Stimulated activated CD8-positive, alpha-beta memory T cell treated with anti-CD3 and anti-CD28 coated beads, Interleukin-15, amount 100 ng/mL, for 1 hour (primary cell): Measurements from ENCODE around the gene RASL11B.

Experiments
- DNase-seq: peaks from one replicate; pipeline ENCODE4 v3.0.0-alpha.2; 2020; ENCODE audit warnings: low read depth

Gene RASL11B

DNA sequence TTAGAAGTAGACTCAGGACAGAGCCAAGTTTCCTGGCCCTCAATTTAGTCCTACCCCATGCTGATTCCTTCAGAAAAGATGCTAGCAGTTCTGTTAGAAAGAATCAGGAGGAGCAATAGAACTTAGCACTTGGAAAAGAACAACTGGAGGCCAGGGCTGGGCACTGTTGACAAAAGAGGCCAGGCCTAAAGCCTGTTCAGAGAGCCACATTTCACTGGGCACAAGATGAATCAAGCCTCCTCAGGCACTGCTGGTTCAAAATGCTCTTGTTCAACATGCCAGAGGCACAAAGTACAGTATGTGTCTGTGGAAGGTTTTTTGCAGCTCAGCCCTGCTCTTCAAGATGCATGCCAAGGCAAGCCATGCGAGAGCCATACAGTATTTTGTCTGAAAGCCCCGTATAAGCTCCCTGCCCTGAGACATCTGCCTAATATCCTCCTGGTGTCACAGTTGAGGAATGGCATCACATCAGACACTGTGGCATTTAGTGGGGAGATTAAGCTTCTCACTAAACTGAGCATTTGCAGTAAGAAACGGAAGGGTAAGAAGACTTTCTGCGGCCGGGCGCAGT lies 53.7 kb downstream of the RASL11B start:
- no peak for DNase-seq
